ENCODE measurements around the gene SH3GL2. TPM values are rescaled to one million over a fixed set of nuclear protein-coding genes. Genes with fewer than 3 reads are reported as not detected.

SH3GL2 gene
- polyA plus RNA-seq, 1 donor (not counting 4 experiments of a cell fraction or from before 2014, with no cell fraction given) = not detected

- no peaks in the 10 kb centered on the region for H3K9me3 ChIP-seq (ENCODE audit: control insufficient read depth, low read depth, low read length)
These were observed 46.4 kb upstream of the SH3GL2 start for GRCh38 chr9:17532461-17532860.

GRCh38 chr9:17535176-17535575 is 43.7 kb upstream of the SH3GL2 start:
- no peaks in the 10 kb centered on the region for H3K27me3 ChIP-seq (ENCODE audit: control insufficient read depth, extremely low read depth, insufficient read depth, low read length)
- no peaks in the 10 kb centered on the region for H3K9me3 ChIP-seq (ENCODE audit: control insufficient read depth, low read depth, low read length)
- no peaks in the 10 kb centered on the region for H3K36me3 ChIP-seq (ENCODE audit: control insufficient read depth in 2 of 2, extremely low read depth in 1 of 2, insufficient read depth in 2 of 2, low read length in 2 of 2)
- no peaks in the 10 kb centered on the region for H3K4me1 ChIP-seq (ENCODE audit: control insufficient read depth, extremely low read depth, insufficient read depth, low read length)
- no peak overlapping the region for H3K9ac ChIP-seq (ENCODE audit: control insufficient read depth, extremely low read depth, insufficient read depth, low read length)
- dilution Hi-C loops (cut with MboI; ENCODE audit: extremely low pct_ligation_motif_present, low sequenced_read_pairs) = no loop called here
- no peak for FAIRE-seq
- no peak overlapping the region for H3K4me3 ChIP-seq (ENCODE audit: control insufficient read depth in 2 of 3, extremely low read depth in 1 of 3, insufficient read depth in 2 of 3, low read depth in 1 of 3, low read length in 3 of 3)
- no peaks in the 10 kb centered on the region for H3K79me2 ChIP-seq (ENCODE audit: control insufficient read depth, insufficient read depth, low read length)
- H3K9me1 ChIP-seq (ENCODE audit: control insufficient read depth, extremely low read depth, insufficient read depth, low read length) = no peaks in the 10 kb centered on the region
- no peak for DNase-seq (ENCODE audit: low read depth, low spot score)
- no peak for TF ChIP-seq CTCF (optimal IDR thresholded peaks at IDR 0.05 in 1 of 3, IDR thresholded peaks at IDR 0.05 in 1 of 3, conservative IDR thresholded peaks at IDR 0.05 in 1 of 3; ENCODE audit: extremely low read depth in 1 of 3, insufficient read depth in 2 of 3, low read length in 3 of 3)
- TF ChIP-seq EZH2 (IDR thresholded peaks at IDR 0.05; ENCODE audit: low read length) = no peak
- H3K27ac ChIP-seq (ENCODE audit: control insufficient read depth, insufficient read depth, low read length) = no peak overlapping the region
- H3K4me2 ChIP-seq (ENCODE audit: control insufficient read depth, extremely low read depth, insufficient read depth, low read depth, low read length) = no peak overlapping the region
- no peak overlapping the region for H2AFZ ChIP-seq (ENCODE audit: control insufficient read depth, low read length)
- H4K20me1 ChIP-seq (ENCODE audit: control insufficient read depth, extremely low read depth, insufficient read depth, low read length) = no peaks in the 10 kb centered on the region

More at GRCh38 chr9:17532461-17532860, 46.4 kb upstream of the SH3GL2 start:
- H3K9ac ChIP-seq (ENCODE audit: control insufficient read depth, extremely low read depth, insufficient read depth, low read length) = no peak overlapping the region
- H3K79me2 ChIP-seq (ENCODE audit: control insufficient read depth, insufficient read depth, low read length) = no peaks in the 10 kb centered on the region
- no peak overlapping the region for H2AFZ ChIP-seq (ENCODE audit: control insufficient read depth, low read length)
- dilution Hi-C loops (cut with MboI; ENCODE audit: extremely low pct_ligation_motif_present, low sequenced_read_pairs) = no loop called here
- H3K27ac ChIP-seq (ENCODE audit: control insufficient read depth, insufficient read depth, low read length) = no peak overlapping the region
- H3K4me1 ChIP-seq (ENCODE audit: control insufficient read depth, extremely low read depth, insufficient read depth, low read length) = no peaks in the 10 kb centered on the region
- no peak overlapping the region for H3K4me2 ChIP-seq (ENCODE audit: control insufficient read depth, extremely low read depth, insufficient read depth, low read depth, low read length)
- FAIRE-seq (no peak), DNase-seq (ENCODE audit: low read depth, low spot score) (no peak)
- no peak overlapping the region for H3K4me3 ChIP-seq (ENCODE audit: control insufficient read depth in 2 of 3, extremely low read depth in 1 of 3, insufficient read depth in 2 of 3, low read depth in 1 of 3, low read length in 3 of 3)
- no peaks in the 10 kb centered on the region for H4K20me1 ChIP-seq (ENCODE audit: control insufficient read depth, extremely low read depth, insufficient read depth, low read length)
- H3K27me3 ChIP-seq (ENCODE audit: control insufficient read depth, extremely low read depth, insufficient read depth, low read length) = no peaks in the 10 kb centered on the region
- TF ChIP-seq EZH2 (IDR thresholded peaks at IDR 0.05; ENCODE audit: low read length) = no peak
- TF ChIP-seq CTCF (optimal IDR thresholded peaks at IDR 0.05 in 1 of 3, IDR thresholded peaks at IDR 0.05 in 1 of 3, conservative IDR thresholded peaks at IDR 0.05 in 1 of 3; ENCODE audit: extremely low read depth in 1 of 3, insufficient read depth in 2 of 3, low read length in 3 of 3) = no peak
- no peaks in the 10 kb centered on the region for H3K9me1 ChIP-seq (ENCODE audit: control insufficient read depth, extremely low read depth, insufficient read depth, low read length)
- H3K36me3 ChIP-seq (ENCODE audit: control insufficient read depth in 2 of 2, extremely low read depth in 1 of 2, insufficient read depth in 2 of 2, low read length in 2 of 2) = no peaks in the 10 kb centered on the region
